NCI-H510A treated with DMSO at 0.1 percent for 48 hours (cell line): Measurements from ENCODE around the gene HSP90AA1.
"Not testable (repeated sequence)": the region's sequence is repeated elsewhere in the genome, so short reads cannot be mapped to it uniquely, and the experiment has no call there.

Experiments
- DNase-seq: peaks from one replicate; lab custom pipeline; 2025; lab: John Stamatoyannopoulos, UW

The HSP90AA1 gene

DNA sequence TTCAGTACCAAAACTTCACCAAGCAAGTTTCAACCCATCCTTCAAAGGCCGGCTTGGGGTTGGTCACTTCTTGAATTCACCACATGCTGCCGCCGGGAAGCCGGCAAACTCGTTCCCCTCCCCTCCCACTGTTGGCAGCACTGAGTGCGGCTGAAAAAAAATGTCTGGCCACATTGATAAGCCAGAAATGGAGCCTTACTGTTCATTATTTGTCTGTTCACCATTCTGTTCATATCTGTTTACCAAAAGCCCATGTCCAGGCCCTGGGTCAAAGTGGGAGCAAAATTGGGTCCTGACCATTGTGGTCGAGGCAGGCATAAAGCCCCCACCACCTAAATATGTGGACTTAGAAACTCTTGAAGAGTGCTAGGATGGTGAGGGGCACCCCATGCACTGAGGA is 7.3 kb upstream of the HSP90AA1 start:
- DNase-seq, result no peak

DNA sequence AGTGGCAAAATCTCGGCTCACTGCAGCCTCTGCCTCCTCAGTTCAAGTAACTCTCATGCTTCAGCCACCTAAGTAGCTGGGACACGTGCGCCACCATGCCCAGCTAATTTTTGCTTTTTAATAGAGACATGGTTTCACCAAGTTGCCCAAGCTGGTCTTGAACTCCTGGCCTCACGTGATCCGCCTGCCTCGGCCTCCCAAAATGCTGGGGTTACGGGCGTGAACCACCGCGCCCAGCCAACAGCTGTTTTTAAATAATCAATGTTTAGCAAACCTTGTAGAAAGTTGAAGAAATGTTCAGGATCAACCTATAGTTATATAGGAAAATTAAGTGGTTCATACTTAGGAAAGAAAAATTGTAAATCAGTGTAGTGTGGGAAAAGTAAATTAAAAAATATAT is 6.0 kb upstream of the HSP90AA1 start:
- DNase-seq, result no peak

GRCh38 chr14:102090713-102091112 is 3.9 kb upstream of the HSP90AA1 start:
- no peak for DNase-seq

DNA sequence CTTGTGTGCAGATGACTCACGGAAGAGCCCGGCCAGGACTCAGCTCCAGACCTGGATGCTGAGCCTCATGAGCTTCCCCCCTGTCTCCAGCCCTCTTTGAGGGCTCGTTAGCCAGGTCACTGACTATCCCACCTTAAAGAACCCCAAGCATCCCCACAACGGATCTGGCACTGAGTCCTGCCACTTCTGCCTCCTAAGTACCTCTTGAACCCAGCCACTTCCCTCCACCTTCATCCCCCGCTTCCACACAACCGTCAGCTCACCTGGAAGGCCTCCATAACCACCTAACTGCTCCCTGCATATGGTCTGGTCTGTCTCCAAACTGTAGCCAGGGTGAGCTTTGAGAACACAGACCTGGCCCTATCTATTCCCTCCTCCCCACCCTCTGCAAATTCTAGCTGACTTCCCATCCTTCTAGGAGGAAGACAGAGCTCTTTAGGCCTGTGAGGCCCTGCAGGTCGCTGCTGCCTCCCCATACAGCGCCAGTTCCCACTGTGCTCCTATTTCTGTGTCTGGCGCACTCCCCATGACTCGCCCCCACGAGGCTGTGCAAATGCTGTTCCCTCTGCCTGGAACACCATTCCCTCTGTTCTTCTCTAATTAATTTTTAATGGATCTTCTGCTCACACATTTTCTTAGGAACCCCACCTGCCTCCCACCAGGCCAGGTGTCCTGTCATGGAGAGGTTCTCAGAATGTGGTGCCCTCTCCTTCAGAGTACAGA is 2.9 kb upstream of the HSP90AA1 start:
- DNase-seq, result no peak

- no peak for DNase-seq
Observed at GRCh38 chr14:102088012-102088792, 1.4 kb upstream of the HSP90AA1 start.

DNA sequence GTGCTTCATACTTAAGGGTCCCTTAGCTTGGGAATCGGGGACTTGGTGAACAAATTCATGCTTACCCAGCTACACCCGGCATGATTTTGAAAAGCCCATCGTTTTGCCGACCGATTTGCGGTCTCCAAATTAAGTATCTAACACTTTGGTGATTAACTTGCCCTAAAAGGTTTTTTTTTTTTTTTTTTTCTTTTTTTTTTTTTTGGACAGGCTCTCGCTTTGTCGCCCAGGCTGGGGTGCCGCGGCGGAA is 843 bp upstream of the HSP90AA1 start:
- no peak for DNase-seq

GRCh38 chr14:102086709-102086971 is 204 bp downstream of the HSP90AA1 start:
- DNase-seq, result no peak

DNA sequence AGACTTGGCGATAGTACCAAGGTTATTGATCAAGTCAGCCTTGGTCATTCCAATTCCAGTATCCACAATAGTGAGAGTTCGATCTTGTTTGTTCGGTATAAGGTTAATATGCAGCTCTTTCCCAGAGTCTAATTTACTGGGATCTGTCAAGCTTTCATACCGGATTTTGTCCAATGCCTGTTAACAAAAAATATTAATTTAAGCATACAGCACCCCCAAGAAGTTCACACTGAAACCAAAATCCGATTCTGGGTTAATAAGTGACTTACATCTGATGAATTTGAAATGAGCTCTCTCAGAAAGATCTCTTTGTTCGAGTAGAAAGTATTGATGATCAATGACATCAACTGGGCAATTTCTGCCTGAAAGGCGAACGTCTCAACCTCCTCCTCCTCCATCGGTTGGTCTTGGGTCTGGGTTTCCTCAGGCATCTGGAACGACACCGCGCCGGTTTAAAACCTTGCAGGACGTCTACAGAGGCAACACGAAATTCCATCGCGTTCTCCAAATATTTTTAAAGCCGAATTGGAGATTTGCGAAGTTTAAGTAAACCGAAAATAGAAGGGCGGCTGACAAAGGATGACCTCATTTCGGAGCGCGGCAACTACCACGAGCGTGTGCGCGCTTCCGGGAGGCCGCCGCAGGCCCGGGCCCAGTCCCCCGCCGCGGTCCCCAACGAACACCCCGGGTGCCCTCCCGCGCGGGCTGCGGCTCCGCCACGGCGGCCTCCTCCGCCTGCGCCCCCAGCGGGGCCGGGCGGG is 716 bp downstream of the HSP90AA1 start:
- DNase-seq, result no peak

GRCh38 chr14:102085488-102085887 is 1.4 kb downstream of the HSP90AA1 start:
- DNase-seq, result no peak

DNA sequence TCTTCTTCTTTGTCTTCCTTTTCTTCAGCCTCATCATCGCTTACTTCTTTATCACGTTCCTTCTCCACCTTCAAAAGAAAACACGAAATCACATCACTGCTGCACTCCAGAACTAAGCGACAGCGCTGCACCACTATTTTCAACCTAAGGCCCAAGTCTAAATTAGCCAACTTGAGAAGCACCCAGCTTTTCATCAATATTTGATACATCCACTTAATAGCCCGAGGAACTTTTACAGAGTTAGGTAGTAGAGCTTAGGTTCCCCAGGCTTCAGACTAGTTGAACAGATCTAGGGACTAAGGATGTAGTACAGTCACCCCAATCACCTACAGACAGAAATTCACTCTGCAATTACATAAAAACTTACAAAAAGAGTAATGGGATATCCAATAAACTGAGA is 1.9 kb downstream of the HSP90AA1 start:
- no peak for DNase-seq

- DNase-seq, result not testable (repeated sequence)
Observed at GRCh38 chr14:102084522-102084921, 2.3 kb downstream of the HSP90AA1 start.

GRCh38 chr14:102081231-102082080 is 5.4 kb downstream of the HSP90AA1 start:
- DNase-seq, result no peak

- no peak for DNase-seq
Observed at GRCh38 chr14:102080183-102081080, 6.4 kb downstream of the HSP90AA1 start.

GRCh38 chr14:102079700-102079979 is 7.2 kb downstream of the HSP90AA1 start:
- DNase-seq, result no peak

DNA sequence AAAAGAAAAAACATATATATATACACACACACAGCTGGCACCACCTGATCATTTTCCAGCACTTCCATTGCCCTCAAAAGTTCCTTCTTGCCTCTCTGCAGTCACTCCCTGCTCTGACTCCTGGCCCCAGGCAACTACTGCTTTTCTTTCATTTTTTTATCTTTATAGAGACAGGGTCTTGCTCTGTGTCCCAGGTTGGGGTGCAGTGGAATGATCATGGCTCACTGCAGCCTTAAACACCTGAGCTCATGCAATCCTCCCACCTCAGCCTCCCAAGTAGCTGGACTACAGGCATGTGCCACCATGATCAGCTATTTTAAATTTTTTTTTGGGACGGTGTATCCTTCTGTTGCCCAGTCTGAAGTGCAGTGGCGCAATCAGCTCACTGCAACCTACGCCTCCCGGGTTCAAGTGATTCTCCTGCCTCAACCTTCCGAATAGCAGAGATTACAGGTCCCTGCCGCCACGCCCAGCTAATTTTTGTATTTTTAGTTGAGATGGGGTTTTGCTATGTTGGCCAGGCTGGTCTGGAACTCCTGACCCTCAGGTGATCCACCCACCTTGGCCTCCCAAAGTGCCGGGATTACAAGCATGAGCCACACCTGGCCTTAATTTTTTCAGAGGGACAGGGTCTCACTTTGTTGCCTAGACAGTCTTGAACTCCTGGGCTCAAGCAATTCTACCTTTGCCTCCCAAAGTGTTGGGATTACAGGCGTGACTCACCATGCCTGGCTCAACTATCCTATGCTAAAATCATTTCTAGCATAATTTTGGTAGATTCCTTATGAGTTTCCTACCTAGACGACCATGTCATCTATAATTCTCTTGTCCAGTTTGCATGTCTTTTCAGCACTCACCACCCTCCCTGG is 7.8 kb downstream of the HSP90AA1 start:
- no peak for DNase-seq

- not testable (repeated sequence) for DNase-seq
Observed at GRCh38 chr14:102078361-102078791, 8.5 kb downstream of the HSP90AA1 start.

GRCh38 chr14:102077382-102077709 is 9.5 kb downstream of the HSP90AA1 start:
- DNase-seq, result no peak

DNA sequence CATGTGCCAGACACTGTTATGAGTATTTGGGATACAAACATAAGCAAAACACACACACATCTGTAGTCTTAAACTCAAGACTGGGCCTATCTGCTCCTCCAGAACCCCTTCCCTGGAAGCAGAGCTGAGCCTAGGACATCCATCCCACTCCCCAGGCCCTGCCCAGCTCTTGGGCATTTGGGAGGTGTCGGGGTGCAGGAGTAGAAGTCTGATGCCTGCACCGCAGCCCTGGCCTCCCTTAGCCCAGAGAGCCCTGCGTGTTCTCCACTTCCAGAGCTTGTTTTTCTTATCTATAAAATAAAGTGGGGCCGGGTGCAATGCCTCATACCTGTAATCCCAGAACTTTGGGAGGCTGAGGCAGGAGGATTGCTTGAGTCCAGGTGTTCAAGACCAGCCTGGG is 11.7 kb downstream of the HSP90AA1 start:
- DNase-seq, result no peak

DNA sequence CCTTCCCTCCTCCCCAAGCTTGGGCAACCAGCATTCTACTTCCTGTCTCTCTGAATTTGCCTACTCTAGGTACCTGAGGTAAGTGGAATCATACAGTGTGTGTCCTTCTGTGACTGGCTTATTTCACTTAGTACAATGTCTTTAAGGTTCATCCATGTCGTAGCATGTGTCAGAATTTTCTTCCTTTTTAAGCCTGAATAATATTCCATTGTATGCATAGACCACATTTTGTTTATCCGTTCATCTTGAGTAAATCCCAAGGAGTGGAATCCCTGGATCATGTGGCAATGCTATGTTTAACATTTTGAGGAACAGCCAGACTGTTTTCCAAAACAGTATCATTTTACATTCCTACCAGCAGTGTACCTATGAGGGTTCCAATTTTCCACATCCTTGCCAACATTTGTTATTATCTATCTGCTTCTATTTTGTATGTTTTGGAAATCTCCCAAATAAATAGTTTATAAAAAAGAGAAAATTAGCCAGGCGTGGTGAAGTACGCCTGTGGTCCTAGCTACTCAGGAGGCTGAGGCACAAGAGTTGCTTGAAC is 12.4 kb downstream of the HSP90AA1 start:
- no peak for DNase-seq

DNA sequence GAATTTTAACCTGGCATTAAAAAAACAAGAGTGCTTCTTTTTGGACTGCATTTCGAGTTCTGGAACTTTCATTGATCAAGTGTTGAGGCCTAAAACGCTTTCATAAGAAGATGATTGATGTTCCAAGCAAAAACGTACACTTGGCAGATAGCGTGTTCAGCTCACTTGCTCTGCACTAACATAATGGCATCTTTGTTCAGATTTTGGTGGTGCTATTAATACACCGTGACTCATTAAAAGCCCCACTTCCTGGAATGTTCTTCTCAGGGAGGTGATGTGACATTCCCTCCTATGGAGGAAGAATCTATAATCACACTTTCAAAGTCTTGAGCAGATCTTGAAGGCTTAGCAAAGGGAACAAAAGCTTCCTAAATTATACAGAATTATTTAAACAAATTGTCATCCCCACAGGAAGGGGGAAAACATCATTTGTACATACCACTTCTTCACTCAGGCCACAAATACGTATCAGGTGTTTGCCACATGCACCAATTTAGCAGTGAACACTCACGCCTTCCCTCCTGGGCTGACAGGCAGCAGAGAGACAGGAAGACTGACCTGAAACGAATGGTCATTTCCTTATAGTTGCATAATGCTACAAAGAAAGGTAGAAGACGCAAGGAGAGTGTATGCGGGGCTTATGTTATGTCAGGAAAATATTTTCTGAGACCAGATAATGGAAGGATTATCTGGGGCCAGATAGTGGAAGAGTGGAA is 15.4 kb downstream of the HSP90AA1 start:
- DNase-seq, result no peak
